Tibial nerve (tissue), 4 donors: ENCODE results near the gene NEU3.

Experiments
- CTCF ChIP-seq, 5 experiments: fragments of 200-600 bp in 3 of 5; fragments of 450-650 bp in 2 of 5; sonication (generic) in 3 of 5; IDR thresholded peaks; one replicate each; pipeline ENCODE4 v1.5.1; 2016 to 2019; ENCODE audit warnings: antibody characterized with exemption in 5 of 5, mild to moderate bottlenecking in 3 of 5, moderate library complexity in 2 of 5
- EP300 ChIP-seq, 2 donors: sonication (generic); formaldehyde crosslinking; IDR thresholded peaks; one replicate each; pipeline ENCODE4 v1.6.1; 2017; ENCODE audit warnings: antibody characterized with exemption in 2 of 2, mild to moderate bottlenecking in 1 of 2
- POLR2A ChIP-seq, 2 donors: fragments of 450-650 bp; IDR thresholded peaks; one replicate each; pipeline ENCODE4 v1.6.1; 2017; ENCODE audit warnings: antibody characterized with exemption in 2 of 2, mild to moderate bottlenecking in 2 of 2, moderate library complexity in 2 of 2

- TF ChIP-seq CTCF (IDR thresholded peaks at IDR 0.05) (no peak), EP300 (IDR thresholded peaks at IDR 0.05) (no peak), POLR2A (IDR thresholded peaks at IDR 0.05) (no peak)
These were observed 22.6 kb downstream of the NEU3 start for GRCh38 chr11:75011357-75011756.
